Type B pancreatic cell (in vitro differentiated cells): ENCODE measurements around the gene SMC2. TPM values are rescaled to one million over a fixed set of nuclear protein-coding genes. Genes with fewer than 3 reads are reported as not detected.

Experiments
- DNase-seq: peaks from one replicate; pipeline ENCODE4 v3.0.0; 2021; ENCODE audit warnings: mixed read lengths; ENCODE audit not compliant: unreplicated experiment; ENCODE audit errors: extremely low spot score
- H3K27ac Mint-ChIP-seq: 2 replicates; pipeline ENCODE4 v1.8.0; 2021; ENCODE audit warnings: mild to moderate bottlenecking, mixed read lengths
- H3K27me3 Mint-ChIP-seq: 2 replicates; pipeline ENCODE4 v1.8.0; 2021; ENCODE audit warnings: mixed read lengths
- H3K36me3 Mint-ChIP-seq: 2 replicates; pipeline ENCODE4 v1.8.0; 2021; ENCODE audit warnings: mixed read lengths
- H3K4me1 Mint-ChIP-seq: one replicate; pipeline ENCODE4 v1.8.0; 2021; ENCODE audit warnings: mixed read lengths; ENCODE audit not compliant: unreplicated experiment
- H3K4me3 Mint-ChIP-seq: 2 replicates; pipeline ENCODE4 v1.8.0; 2021; ENCODE audit warnings: mild to moderate bottlenecking, mixed read lengths
- H3K9me3 Mint-ChIP-seq: 2 replicates; pipeline ENCODE4 v1.8.0; 2021; ENCODE audit warnings: mixed read lengths
- CTCF ChIP-seq: fragments of 200-600 bp; sonication (generic); conservative IDR thresholded peaks from 2 replicates; pipeline ENCODE4 v1.5.0; 2021; ENCODE audit warnings: antibody characterized with exemption, mild to moderate bottlenecking
- total RNA-seq: library from RNA; stranded (reverse); gene quantifications from 2 replicates; pipeline ENCODE4 v1.2.1, GENCODE V29; 2021; ENCODE audit warnings: low replicate concordance

The SMC2 gene
- total RNA-seq, 1 donor from 2014 or later, result 40.5 TPM

GRCh38 chr9:104177003-104177611 is 83.0 kb downstream of the SMC2 start:
- Mint-ChIP-seq H3K9me3 (no peaks in the 10 kb centered on the region), H3K27me3 (no peaks in the 10 kb centered on the region), H3K4me1 (no peaks in the 10 kb centered on the region), H3K4me3 (no peak overlapping the region), H3K36me3 (no peaks in the 10 kb centered on the region), H3K27ac (no peak overlapping the region)
- TF ChIP-seq CTCF, result peak; percentile 59
- DNase-seq, result no peak

GRCh38 chr9:104177676-104178075 is 83.6 kb downstream of the SMC2 start:
- Mint-ChIP-seq H3K36me3 (no peaks in the 10 kb centered on the region), H3K9me3 (no peaks in the 10 kb centered on the region), H3K27me3 (no peaks in the 10 kb centered on the region), H3K27ac (no peak overlapping the region), H3K4me3 (no peak overlapping the region), H3K4me1 (no peaks in the 10 kb centered on the region)
- TF ChIP-seq CTCF, result no peak
- no peak for DNase-seq
